NCI-H510A (cell line): Measurements from ENCODE around the gene SEC24A.
"Not testable (repeated sequence)": the region's sequence is repeated elsewhere in the genome, so short reads cannot be mapped to it uniquely, and the experiment has no call there.

ENCODE experiments used
- DNase-seq: peaks from one replicate; lab custom pipeline; 2025; lab: John Stamatoyannopoulos, UW

The SEC24A gene

DNA sequence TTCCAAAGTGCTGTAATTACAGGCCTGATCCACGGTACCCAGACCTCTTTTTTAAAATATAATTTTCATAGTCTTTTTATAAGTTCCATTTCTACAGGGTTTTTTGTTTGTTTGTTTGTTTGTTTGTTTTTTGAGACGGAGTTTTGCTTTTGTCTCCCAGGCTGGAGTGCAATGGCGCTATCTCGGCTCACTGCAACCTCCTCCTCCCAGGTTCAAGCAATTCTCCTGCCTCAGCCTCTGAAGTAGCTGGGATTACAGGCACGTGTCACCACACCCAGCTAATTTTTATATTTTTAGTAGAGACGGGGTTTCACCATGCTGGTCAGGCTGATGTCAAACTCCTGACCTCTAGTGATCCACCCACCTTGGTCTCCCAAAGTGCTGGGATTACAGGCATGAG, 2.1 kb downstream of the SEC24A start:
- not testable (repeated sequence) for DNase-seq

GRCh38 chr5:134651531-134651930, 2.9 kb downstream of the SEC24A start:
- DNase-seq, result no peak

DNA sequence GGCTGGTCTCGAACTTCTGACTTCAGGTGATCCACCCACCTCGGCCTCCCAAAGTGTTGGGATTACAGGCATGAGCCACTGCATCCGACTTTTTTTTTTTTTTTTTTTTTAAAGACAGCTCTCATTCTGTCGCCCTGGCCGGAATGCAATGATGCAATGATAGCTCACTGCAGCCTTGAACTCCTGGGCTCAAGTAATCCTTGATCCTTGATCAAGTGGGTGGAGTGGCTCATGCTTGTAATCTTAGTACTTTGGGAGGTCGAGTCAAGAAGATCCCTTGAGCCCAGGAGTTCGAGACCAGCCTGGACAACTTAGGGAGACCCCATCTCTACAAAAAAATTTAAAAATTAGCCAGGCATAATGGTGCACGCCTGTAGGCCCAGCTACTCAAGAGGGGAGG, 8.1 kb downstream of the SEC24A start:
- DNase-seq, result no peak

DNA sequence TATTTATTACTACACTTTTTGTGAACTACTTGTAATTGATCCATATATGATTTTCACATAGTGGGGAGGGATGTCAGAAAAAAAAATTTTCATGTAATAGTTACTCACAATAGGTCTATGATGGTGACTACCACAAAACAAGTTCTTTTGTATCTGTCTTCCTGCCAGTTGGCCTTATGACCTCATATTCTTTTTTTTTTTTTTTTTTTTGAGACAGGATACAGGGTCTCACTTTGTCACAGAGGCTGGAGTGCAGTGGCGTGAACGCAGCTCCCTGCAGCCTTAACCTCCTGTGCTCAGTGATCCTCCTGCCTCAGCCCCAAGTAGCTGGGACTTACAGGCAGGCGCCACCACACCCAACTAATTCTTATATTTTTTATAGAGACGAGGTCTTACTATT, 10.9 kb downstream of the SEC24A start:
- no peak for DNase-seq

GRCh38 chr5:134659922-134660321, 11.3 kb downstream of the SEC24A start:
- DNase-seq, result no peak

DNA sequence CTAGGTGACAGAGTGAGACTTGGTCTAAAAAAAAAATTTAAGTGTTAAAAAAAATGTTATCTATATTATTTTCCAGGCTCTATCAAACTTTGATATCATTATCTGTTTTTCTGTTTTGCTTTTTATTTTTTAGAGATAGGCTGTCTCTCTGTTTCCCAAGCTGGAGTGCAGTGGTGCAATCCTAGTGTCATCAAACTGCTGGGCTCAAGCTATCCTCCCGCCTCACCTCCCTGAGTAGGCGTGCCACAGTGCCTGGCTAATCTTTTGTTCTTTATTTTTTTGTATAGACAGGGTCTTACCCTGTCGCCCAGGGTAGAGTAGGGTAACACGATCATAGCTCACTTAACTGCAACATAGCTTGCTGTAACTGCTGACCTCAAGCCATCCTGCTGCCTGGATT, 14.4 kb downstream of the SEC24A start:
- no peak for DNase-seq

GRCh38 chr5:134664448-134664847, 15.9 kb downstream of the SEC24A start:
- DNase-seq, result no peak

DNA sequence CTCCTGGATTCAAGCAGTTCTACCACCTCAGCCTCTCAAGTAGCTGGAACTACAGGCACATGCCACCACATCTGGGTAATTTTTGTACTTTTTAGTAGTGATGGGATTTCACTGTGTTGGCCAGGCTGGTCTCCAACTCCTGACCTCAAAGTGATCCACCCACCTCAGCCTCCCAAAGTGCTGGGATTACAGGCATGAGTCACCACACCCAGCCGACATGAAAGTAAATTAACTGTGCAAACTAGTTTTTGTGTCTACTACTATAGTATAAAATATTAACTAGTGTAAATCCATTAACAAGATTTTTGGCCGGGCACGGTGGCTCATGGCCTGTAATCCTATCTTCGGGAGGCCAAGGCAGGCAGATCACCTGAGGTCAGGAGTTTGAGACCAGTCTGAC, 25.0 kb downstream of the SEC24A start:
- not testable (repeated sequence) for DNase-seq

DNA sequence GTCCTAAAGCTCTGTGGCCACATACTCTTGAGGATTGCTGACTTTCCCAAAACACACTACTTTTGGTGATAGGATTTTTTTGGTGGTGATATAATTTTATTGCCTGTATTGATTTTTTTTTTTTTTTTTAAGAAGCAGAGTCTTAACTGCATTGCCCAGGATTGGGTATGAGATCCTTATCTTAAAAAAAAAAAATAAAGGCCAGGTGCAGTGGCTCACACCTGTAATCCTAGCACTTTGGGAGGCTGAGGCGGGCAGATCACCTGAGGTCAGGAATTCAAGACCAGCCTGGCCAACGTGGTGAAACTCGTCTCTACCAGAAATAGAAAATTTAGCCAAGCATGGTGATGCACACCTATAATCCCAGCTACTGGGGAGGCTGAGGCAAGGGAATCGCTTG, 28.8 kb downstream of the SEC24A start:
- DNase-seq, result not testable (repeated sequence)

GRCh38 chr5:134690144-134690543, 41.6 kb downstream of the SEC24A start:
- not testable (repeated sequence) for DNase-seq

- no peak for DNase-seq
Observed at GRCh38 chr5:134692722-134693121, 44.1 kb downstream of the SEC24A start.

DNA sequence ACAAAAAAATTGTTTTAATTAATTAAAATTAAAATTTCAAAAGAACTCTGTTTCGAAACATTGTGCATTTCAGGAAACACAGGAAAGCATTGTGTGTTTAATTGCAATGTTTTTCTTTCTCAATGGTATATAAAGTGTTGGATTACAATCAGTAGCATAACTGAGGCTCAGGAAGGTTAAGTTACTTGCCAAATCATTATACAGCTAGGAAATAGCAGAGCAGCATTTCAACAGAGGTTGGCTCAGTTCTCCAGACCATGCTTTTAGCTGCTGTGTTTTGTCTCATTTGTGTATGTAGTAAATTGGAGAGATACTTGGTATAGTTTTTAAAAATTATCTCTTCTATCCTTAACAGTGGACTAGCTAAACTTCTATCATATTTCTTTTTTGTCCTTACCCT, 59.7 kb downstream of the SEC24A start:
- no peak for DNase-seq

DNA sequence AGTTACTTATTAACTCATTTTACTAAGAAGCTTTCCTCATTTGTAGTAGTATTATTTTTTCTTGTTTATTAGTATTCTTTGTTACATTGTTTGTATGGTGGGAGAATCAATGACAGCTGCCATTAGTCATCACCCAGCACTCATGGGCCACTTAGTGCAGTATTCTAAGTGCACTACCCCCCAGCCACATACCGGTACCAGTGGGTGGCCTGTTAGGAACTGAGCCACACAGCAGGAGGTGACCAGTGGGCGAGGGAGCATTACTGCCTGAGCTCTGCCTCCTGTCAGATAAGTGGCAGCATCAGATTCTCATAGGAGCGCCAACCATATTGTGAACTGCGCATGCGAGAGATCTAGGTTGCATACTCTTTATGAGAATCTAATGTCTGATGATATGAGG, 65.5 kb downstream of the SEC24A start:
- no peak for DNase-seq

GRCh38 chr5:134714541-134714940, 66.0 kb downstream of the SEC24A start:
- DNase-seq, result no peak

DNA sequence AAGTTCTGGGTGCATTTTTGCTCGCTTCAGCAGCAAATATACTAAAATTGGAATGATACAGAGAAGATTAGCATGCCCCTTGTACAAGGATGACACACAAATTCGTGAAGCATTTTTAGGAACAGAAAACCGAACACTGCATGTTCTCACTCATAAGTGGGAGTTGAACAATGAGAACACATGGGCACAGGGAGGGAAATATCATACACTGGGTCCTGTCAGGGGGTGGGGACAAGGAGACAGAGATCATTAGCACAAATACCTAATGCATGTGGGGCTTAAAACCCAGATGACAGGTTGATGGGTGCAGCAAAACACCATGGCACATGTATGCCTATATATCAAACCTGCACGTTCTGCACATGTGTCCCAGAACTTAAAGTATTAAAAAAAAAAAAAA, 66.9 kb downstream of the SEC24A start:
- DNase-seq, result not testable (repeated sequence)

DNA sequence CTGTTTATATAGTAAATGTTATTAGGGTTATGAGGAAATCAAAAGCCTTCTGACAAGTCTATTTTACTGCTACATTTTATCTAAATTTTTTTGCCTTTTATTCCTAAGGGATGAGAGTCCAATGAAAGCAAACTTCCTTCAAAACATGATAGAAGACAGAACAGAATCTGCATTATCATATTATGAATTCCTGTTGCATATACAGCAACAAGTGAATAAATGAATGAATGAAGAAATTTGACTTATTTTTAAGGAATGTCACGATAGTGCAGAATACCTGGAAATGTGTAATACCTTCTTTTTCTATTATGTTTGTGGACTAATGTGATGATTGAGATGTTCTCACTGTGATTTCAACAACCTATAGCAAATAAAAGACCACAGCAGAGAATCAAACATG, 76.3 kb downstream of the SEC24A start:
- DNase-seq, result no peak

- DNase-seq, result no peak
Observed at GRCh38 chr5:134732819-134733218, 84.2 kb downstream of the SEC24A start.

GRCh38 chr5:134735243-134735642, 86.7 kb downstream of the SEC24A start:
- no peak for DNase-seq

DNA sequence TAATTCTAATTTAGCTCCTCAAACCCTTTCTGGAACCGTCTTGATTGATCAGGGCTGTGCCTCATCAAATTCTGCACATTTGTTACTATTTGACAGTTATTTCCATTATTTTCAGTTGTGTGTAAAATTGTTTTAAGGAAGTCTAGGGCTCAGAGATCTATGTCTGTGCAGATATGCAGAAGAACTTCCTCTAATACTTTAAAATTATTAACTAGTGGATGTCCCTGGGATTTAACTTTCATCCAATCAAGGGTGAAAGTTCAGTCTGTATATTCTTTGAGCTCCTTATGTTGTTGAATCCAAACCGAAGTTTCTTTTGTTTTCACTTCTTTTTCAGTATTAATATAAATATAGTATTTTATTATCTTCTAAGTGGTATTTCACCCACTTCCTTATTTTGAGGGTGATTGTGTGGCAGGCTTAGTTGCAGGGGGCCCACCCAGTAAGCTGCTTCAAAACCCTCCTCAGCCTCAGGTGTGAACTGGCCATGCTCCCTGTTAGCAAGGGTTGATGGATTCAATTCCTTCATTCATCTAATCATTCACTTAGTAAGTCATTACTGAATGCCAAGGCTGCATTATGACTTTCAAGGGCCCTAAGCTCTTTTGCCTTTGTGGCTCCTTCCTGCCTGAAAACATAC, 87.7 kb downstream of the SEC24A start:
- no peak for DNase-seq

DNA sequence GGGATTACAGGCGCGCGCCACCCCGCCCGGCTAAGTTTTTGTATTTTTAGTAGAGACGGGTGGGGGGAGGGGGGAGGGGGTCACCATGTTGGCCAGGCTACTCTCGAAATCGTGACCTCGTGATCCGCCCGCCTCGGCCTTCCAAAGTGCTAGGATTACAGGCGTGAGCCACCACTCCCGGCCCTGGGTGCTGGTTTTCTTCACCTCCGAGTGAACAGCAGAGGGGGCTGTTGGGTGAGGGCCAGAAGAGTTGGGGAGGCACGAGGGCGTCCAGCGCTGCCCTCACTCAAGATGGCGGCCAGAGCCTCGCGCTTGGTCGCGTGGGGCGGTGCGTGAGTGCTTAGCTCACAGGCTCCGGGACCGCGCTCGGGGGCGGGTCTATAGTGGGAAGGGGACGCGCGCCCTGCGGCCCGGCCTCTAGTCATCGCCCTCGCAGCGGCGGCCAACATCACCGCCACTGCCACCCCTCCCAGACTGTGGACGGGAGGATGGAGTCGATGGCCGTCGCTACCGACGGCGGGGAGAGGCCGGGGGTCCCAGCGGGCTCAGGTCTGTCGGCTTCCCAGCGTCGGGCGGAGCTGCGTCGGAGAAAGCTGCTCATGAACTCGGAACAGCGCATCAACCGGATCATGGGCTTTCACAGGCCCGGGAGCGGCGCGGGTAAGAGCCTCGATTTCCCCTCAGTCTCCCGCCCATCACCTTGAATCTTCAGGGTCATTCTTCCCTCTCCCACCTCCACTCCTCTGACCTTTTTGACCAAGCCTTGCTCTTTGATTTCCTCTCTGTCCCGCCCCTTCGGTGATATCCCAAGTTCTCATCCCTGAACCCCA, 89.8 kb downstream of the SEC24A start, which contains the start of gene CAMLG:
Gene CAMLG (plus strand): TSS at position 416 of the 830 bp plus-strand sequence. CDS start 73 bp downstream, at position 489.
- DNase-seq, result peak; percentile 84

- DNase-seq, result peak; percentile 13
Observed at GRCh38 chr5:134738963-134739661, 90.5 kb downstream of the SEC24A start.

DNA sequence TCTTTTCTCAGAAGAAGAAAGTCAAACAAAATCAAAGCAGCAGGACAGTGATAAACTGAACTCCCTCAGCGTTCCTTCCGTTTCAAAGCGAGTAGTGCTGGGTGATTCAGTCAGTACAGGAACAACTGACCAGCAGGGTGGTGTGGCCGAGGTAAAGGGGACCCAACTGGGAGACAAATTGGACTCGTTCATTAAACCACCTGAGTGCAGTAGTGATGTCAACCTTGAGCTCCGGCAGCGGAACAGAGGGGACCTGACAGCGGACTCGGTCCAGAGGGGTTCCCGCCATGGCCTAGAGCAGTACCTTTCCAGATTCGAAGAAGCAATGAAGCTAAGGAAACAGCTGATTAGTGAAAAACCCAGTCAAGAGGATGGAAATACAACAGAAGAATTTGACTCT, 92.5 kb downstream of the SEC24A start:
- DNase-seq, result no peak

GRCh38 chr5:134742134-134742533, 93.5 kb downstream of the SEC24A start:
- no peak for DNase-seq
